ENCODE data around the gene FAM20C.
"Not testable (repeated sequence)": the region's sequence is repeated elsewhere in the genome, so short reads cannot be mapped to it uniquely, and the experiment has no call there.

Gene FAM20C

GRCh38 chr7:240887-241421 lies 48.6 kb downstream of the FAM20C start:
- no peak for DNase-seq (ENCODE audit: low spot score)
- no peak for FAIRE-seq

- DNase-seq (ENCODE audit: low spot score) (no peak), FAIRE-seq (no peak)
These were observed 49.1 kb downstream of the FAM20C start for GRCh38 chr7:241513-241912.

GRCh38 chr7:242826-243579 lies 50.6 kb downstream of the FAM20C start:
- DNase-seq (ENCODE audit: low spot score); FAIRE-seq: not testable (repeated sequence)

GRCh38 chr7:243580-243978 lies 51.2 kb downstream of the FAM20C start:
- FAIRE-seq = not testable (repeated sequence)

GRCh38 chr7:244974-245373 lies 52.6 kb downstream of the FAM20C start:
- DNase-seq (ENCODE audit: low spot score) (no peak), FAIRE-seq (no peak)

More at GRCh38 chr7:243580-243978, 51.2 kb downstream of the FAM20C start:
- DNase-seq (ENCODE audit: low spot score) = not testable (repeated sequence)

- DNase-seq (ENCODE audit: low spot score) = no peak
- no peak for FAIRE-seq
These were observed 53.4 kb downstream of the FAM20C start for GRCh38 chr7:245574-246295.

GRCh38 chr7:246451-246850 lies 54.1 kb downstream of the FAM20C start:
- no peak for FAIRE-seq
- no peak for DNase-seq (ENCODE audit: low spot score)

- no peak for DNase-seq (ENCODE audit: low spot score)
These were observed 54.8 kb downstream of the FAM20C start for GRCh38 chr7:247181-247580.

GRCh38 chr7:247636-248035 lies 55.3 kb downstream of the FAM20C start:
- DNase-seq (ENCODE audit: low spot score) = no peak
- FAIRE-seq = no peak

More at GRCh38 chr7:247181-247580, 54.8 kb downstream of the FAM20C start:
- no peak for FAIRE-seq

GRCh38 chr7:248732-249435 lies 56.5 kb downstream of the FAM20C start:
- FAIRE-seq (no peak), DNase-seq (ENCODE audit: low spot score) (no peak)

- FAIRE-seq (no peak), DNase-seq (ENCODE audit: low spot score) (no peak)
These were observed 57.6 kb downstream of the FAM20C start for GRCh38 chr7:249989-250388.

GRCh38 chr7:250523-250922 lies 58.2 kb downstream of the FAM20C start:
- DNase-seq (ENCODE audit: low spot score) (no peak), FAIRE-seq (no peak)

- no peak for DNase-seq (ENCODE audit: low spot score)
- FAIRE-seq = no peak
These were observed 58.6 kb downstream of the FAM20C start for GRCh38 chr7:251005-251404.

GRCh38 chr7:251446-252175 lies 59.2 kb downstream of the FAM20C start:
- no peak for DNase-seq (ENCODE audit: low spot score)
- FAIRE-seq = no peak

- FAIRE-seq (no peak), DNase-seq (ENCODE audit: low spot score) (no peak)
These were observed 60.0 kb downstream of the FAM20C start for GRCh38 chr7:252216-252965.

- FAIRE-seq (no peak), DNase-seq (ENCODE audit: low spot score) (no peak)
These were observed 60.6 kb downstream of the FAM20C start for GRCh38 chr7:252981-253380.

GRCh38 chr7:253581-254336 lies 61.4 kb downstream of the FAM20C start:
- DNase-seq (ENCODE audit: low spot score) (no peak), FAIRE-seq (no peak)

GRCh38 chr7:254337-255037 lies 62.1 kb downstream of the FAM20C start:
- no peak for FAIRE-seq
- no peak for DNase-seq (ENCODE audit: low spot score)

- FAIRE-seq = no peak
These were observed 62.7 kb downstream of the FAM20C start for GRCh38 chr7:255038-255435.

More at GRCh38 chr7:255038-255435, 62.7 kb downstream of the FAM20C start:
- DNase-seq (ENCODE audit: low spot score) = no peak

Data from RCC 7860 (cell line).